MV-4-11 (cell line): ENCODE measurements around the gene ARVCF.
"Not testable (repeated sequence)": the region's sequence is repeated elsewhere in the genome, so short reads cannot be mapped to it uniquely, and the experiment has no call there.

Experiments
- DNase-seq: peaks from one replicate; lab custom pipeline; 2025; lab: John Stamatoyannopoulos, UW

Gene ARVCF

GRCh38 chr22:19936513-19936912 is 80.1 kb downstream of the ARVCF start:
- DNase-seq = no peak

GRCh38 chr22:19935123-19935718 is 81.4 kb downstream of the ARVCF start:
- not testable (repeated sequence) for DNase-seq

- DNase-seq = no peak
Measured at GRCh38 chr22:19933341-19934241, 83.0 kb downstream of the ARVCF start.

- DNase-seq = peak; percentile 31
Measured at GRCh38 chr22:19932367-19933206, 84.0 kb downstream of the ARVCF start.

GRCh38 chr22:19931514-19931913 is 85.1 kb downstream of the ARVCF start:
- DNase-seq = no peak

GRCh38 chr22:19930551-19931486 is 85.8 kb downstream of the ARVCF start:
- DNase-seq = no peak

- no peak for DNase-seq
Measured at GRCh38 chr22:19929586-19930550, 86.8 kb downstream of the ARVCF start.

- peak; percentile 11 for DNase-seq
Measured at GRCh38 chr22:19928207-19928606, 88.4 kb downstream of the ARVCF start.

GRCh38 chr22:19927696-19928095 is 88.9 kb downstream of the ARVCF start:
- DNase-seq = no peak

GRCh38 chr22:19926028-19926427 is 90.6 kb downstream of the ARVCF start:
- not testable (repeated sequence) for DNase-seq

GRCh38 chr22:19923914-19924513 is 92.6 kb downstream of the ARVCF start:
- no peak for DNase-seq

GRCh38 chr22:19921544-19922081 is 95.0 kb downstream of the ARVCF start:
- DNase-seq = no peak
